HG03457 (cell line): Measurements from ENCODE around the gene HOXA3.

ENCODE experiments used
- ATAC-seq: cut with Tn5 transposase; IDR thresholded peaks from one replicate; pipeline ENCODE4 v1.9.1; 2021; ENCODE audit warnings: moderate number of reproducible peaks; ENCODE audit not compliant: unreplicated experiment

The HOXA3 gene

GRCh38 chr7:27095050-27095896 lies 57.1 kb downstream of the HOXA3 start:
- ATAC-seq = no peak

GRCh38 chr7:27094304-27095049 lies 57.9 kb downstream of the HOXA3 start:
- no peak for ATAC-seq

GRCh38 chr7:27093184-27093895 lies 59.0 kb downstream of the HOXA3 start:
- no peak for ATAC-seq

- ATAC-seq = no peak
Observed at GRCh38 chr7:27092819-27093110, 59.6 kb downstream of the HOXA3 start.

- ATAC-seq = no peak
Observed at GRCh38 chr7:27091941-27092818, 60.2 kb downstream of the HOXA3 start.

GRCh38 chr7:27091105-27091504 lies 61.3 kb downstream of the HOXA3 start:
- ATAC-seq = no peak

- no peak for ATAC-seq
Observed at GRCh38 chr7:27088002-27088922, 64.1 kb downstream of the HOXA3 start.

GRCh38 chr7:27083646-27084045 lies 68.7 kb downstream of the HOXA3 start:
- ATAC-seq = no peak

GRCh38 chr7:27082171-27082570 lies 70.2 kb downstream of the HOXA3 start:
- ATAC-seq = no peak

GRCh38 chr7:27080844-27081436 lies 71.4 kb downstream of the HOXA3 start:
- ATAC-seq = no peak

- no peak for ATAC-seq
Observed at GRCh38 chr7:27079234-27079975, 73.0 kb downstream of the HOXA3 start.

GRCh38 chr7:27078616-27079233 lies 73.7 kb downstream of the HOXA3 start:
- no peak for ATAC-seq

GRCh38 chr7:27073076-27073475 lies 79.3 kb downstream of the HOXA3 start:
- ATAC-seq = no peak

GRCh38 chr7:27071622-27072390 lies 80.6 kb downstream of the HOXA3 start:
- ATAC-seq = no peak

GRCh38 chr7:27068259-27068658 lies 84.1 kb downstream of the HOXA3 start:
- ATAC-seq = no peak

- ATAC-seq = no peak
Observed at GRCh38 chr7:27066148-27066547, 86.2 kb downstream of the HOXA3 start.

- no peak for ATAC-seq
Observed at GRCh38 chr7:27065709-27066108, 86.7 kb downstream of the HOXA3 start.
